Body of pancreas (tissue), 4 donors: Measurements from ENCODE around the gene FASTK.

ENCODE experiments used
- CTCF ChIP-seq, 7 experiments: fragments of 450-650 bp in 4 of 7; fragments of 200-600 bp in 3 of 7; sonication (generic) in 3 of 7; IDR thresholded peaks; one replicate each; pipeline ENCODE4 v1.5.1; 2016 to 2019; ENCODE audit warnings: antibody characterized with exemption in 7 of 7
- POLR2A ChIP-seq, 3 donors: fragments of 450-650 bp; IDR thresholded peaks; one replicate each; pipeline ENCODE4 v1.6.1; 2016; ENCODE audit warnings: antibody characterized with exemption in 3 of 3, mild to moderate bottlenecking in 2 of 3

GRCh38 chr7:151068069-151068773 lies 12.4 kb downstream of the FASTK start:
- TF ChIP-seq CTCF (IDR thresholded peaks at IDR 0.05) = no peak
- TF ChIP-seq POLR2A (IDR thresholded peaks at IDR 0.05) = no peak
